Kidney (tissue), 14 donors: ENCODE results near the gene PRKN. TPM values are rescaled to one million over a fixed set of nuclear protein-coding genes. Genes with fewer than 3 reads are reported as not detected.

Experiments used
- DNase-seq, 5 donors: peaks; one replicate each; pipeline ENCODE4 v3.0.0-alpha.2; 2013 to 2020
- FAIRE-seq: peaks from 2 replicates; lab custom pipeline; 2012; peaks lifted over from hg19 to GRCh38; lab: Jason Lieb, UNC
- H3K27ac ChIP-seq, 2 donors: one replicate each; pipeline ENCODE4 v1.7.0; 2013; ENCODE audit warnings: low read depth in 2 of 2, low read length in 2 of 2, inconsistent platforms in 1 of 2
- H3K27me3 ChIP-seq: one replicate; pipeline ENCODE4 v1.7.1; 2013; ENCODE audit warnings: low read length, inconsistent platforms; ENCODE audit not compliant: control insufficient read depth, insufficient read depth
- H3K36me3 ChIP-seq, 3 donors: one replicate each; pipeline versions ENCODE4 v1.7.0 to v1.7.1; 2013; ENCODE audit warnings: low read length in 3 of 3, control low read depth in 1 of 3, inconsistent platforms in 1 of 3; ENCODE audit not compliant: insufficient read depth in 3 of 3, control insufficient read depth in 2 of 3
- H3K4me1 ChIP-seq, 3 donors: one replicate each; pipeline versions ENCODE4 v1.7.0 to v1.7.1; 2013; ENCODE audit warnings: low read length in 3 of 3, inconsistent platforms in 1 of 3, low read depth in 1 of 3; ENCODE audit not compliant: control insufficient read depth in 2 of 3, insufficient read depth in 2 of 3
- H3K4me3 ChIP-seq, 3 donors: one replicate each; pipeline versions ENCODE4 v1.7.0 to v1.8.1; 2013; ENCODE audit warnings: low read length in 3 of 3, control low read depth in 1 of 3, inconsistent platforms in 1 of 3
- H3K9ac ChIP-seq, 3 donors: one replicate each; pipeline versions ENCODE4 v1.7.0 to v1.7.1; 2013; ENCODE audit warnings: low read length in 3 of 3, control low read depth in 1 of 3, inconsistent platforms in 1 of 3
- H3K9me3 ChIP-seq, 3 donors: one replicate each; pipeline versions ENCODE4 v1.7.0 to v1.7.1; 2013; ENCODE audit warnings: low read length in 3 of 3, control low read depth in 1 of 3, inconsistent platforms in 1 of 3; ENCODE audit not compliant: control insufficient read depth in 2 of 3, insufficient read depth in 1 of 3
- CTCF ChIP-seq: IDR thresholded peaks from 3 replicates; pipeline ENCODE4 v1.5.1; 2012; ENCODE audit warnings: mild to moderate bottlenecking, moderate library complexity, borderline replicate concordance; ENCODE audit not compliant: insufficient read depth; ENCODE audit errors: extremely low read depth
- intact Hi-C: fragments of 100-400 bp; cut with DNase I; formaldehyde crosslinking; loops from one replicate; pipeline ENCODE4 v1.11.1; 2022
- polyA plus RNA-seq: library from polyadenylated mRNA; stranded (reverse); fragments of 350-450 nt; fragmentation: Illumina TruSeq; extraction: RNeasy Lipid Tissue Mini Kit (QIAGEN cat#74804); gene quantifications from one replicate; pipeline ENCODE4 v1.2.3, GENCODE V29; 2014; ENCODE audit warnings: low read depth, low replicate concordance; ENCODE audit not compliant: insufficient read depth
- total RNA-seq: library from RNA; stranded (reverse); fragmentation: NEBNext Ultra II Directional; extraction: Animal tissue kit (Norgen Biotek cat#: 25700); gene quantifications from one replicate; pipeline ENCODE4 v1.2.1, GENCODE V29; 2021
- donor health status: control.
- donor health status: control.
- donor health status: control.
- donor health status: control.
- donor health status: control.
- donor health status: DM: yes; HTN: yes; CAD: no.
- donor health status: Normal renal cell carcinoma (clear cell type).

Gene PRKN
- total and polyA plus RNA-seq, 2 donors from 2014 or later, result 8.6 to 10.4 TPM

GRCh38 chr6:161679980-161680538 lies 1047.5 kb downstream of the PRKN start:
- Histone ChIP-seq H3K27me3 (no peaks in the 10 kb centered on the region), H3K36me3 (no peaks in the 10 kb centered on the region), H3K4me3 (no peak overlapping the region), H3K4me1 (peaks cover 0 to 2% (median 0%) of the 10 kb centered on the region in 3 donors), H3K27ac (no peak overlapping the region), H3K9ac (no peak overlapping the region), H3K9me3 (no peaks in the 10 kb centered on the region)
- TF ChIP-seq CTCF, result no peak
- DNase-seq (no peak), FAIRE-seq (no peak)
- intact Hi-C loops, result no loop called here

DNA sequence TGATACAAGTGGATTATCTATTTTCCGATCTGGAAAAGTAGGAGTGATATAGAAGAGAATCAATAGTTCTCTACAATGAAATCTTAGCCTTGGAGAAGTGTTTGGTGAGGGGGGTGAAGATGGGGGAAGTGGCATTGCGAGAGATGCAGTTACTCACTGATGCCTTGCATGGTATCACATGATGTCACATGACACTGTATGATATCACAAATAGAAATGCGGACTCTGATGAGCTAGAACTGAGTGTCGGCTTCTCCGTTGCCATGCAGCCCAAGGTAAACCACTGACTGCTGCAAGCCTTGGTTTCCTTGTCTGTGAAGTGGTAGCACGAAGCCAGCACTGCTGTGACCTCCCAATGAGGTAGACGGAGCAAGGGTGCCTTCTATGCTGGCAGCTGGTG lies 1050.4 kb downstream of the PRKN start:
- DNase-seq (no peak), FAIRE-seq (no peak)
- TF ChIP-seq CTCF, result no peak
- H3K4me3 ChIP-seq, result no peak overlapping the region
- no peaks in the 10 kb centered on the region for H3K9me3 ChIP-seq
- H3K9ac ChIP-seq, result no peak overlapping the region
- H3K36me3 ChIP-seq, result no peaks in the 10 kb centered on the region
- no peak overlapping the region for H3K27ac ChIP-seq
- intact Hi-C loops, result no loop called here
- peaks cover 0 to 2% (median 0%) of the 10 kb centered on the region in 3 donors for H3K4me1 ChIP-seq
- no peaks in the 10 kb centered on the region for H3K27me3 ChIP-seq

GRCh38 chr6:161676586-161676985 lies 1051.0 kb downstream of the PRKN start:
- Histone ChIP-seq H3K9me3 (no peaks in the 10 kb centered on the region), H3K9ac (no peak overlapping the region), H3K27me3 (no peaks in the 10 kb centered on the region), H3K27ac (no peak overlapping the region), H3K36me3 (no peaks in the 10 kb centered on the region), H3K4me1 (no peaks in the 10 kb centered on the region), H3K4me3 (no peak overlapping the region)
- DNase-seq (no peak), FAIRE-seq (no peak)
- intact Hi-C loops, result no loop called here
- no peak for TF ChIP-seq CTCF
